WTC11 (cell line): ENCODE results near the gene CXCL6. TPM values are rescaled to one million over a fixed set of nuclear protein-coding genes. Genes with fewer than 3 reads are reported as not detected.

Experiments used
- ATAC-seq: fragments of 200-7000 bp; cut with Tn5 transposase; 2 replicates; pipeline ENCODE4 v1.10.0; 2021; ENCODE audit warnings: mild to moderate bottlenecking, moderate library complexity
- CTCF ChIA-PET: fragments of 300-600 bp; sonication (Branson Sonifier 250); formaldehyde crosslinking; loops from one replicate; lab custom pipeline; 2021; ENCODE audit warnings: antibody characterized with exemption; lab: Charles Lee
- POLR2A ChIA-PET: fragments of 350-600 bp; sonication (Branson Sonifier 250); formaldehyde crosslinking; loops from one replicate; lab custom pipeline; 2021; ENCODE audit warnings: antibody characterized with exemption; lab: Charles Lee
- DNase-seq: peaks from one replicate; pipeline ENCODE4 v3.0.0; 2021; ENCODE audit warnings: low spot score
- H3K27ac Mint-ChIP-seq: 2 replicates; pipeline ENCODE4 v1.8.0; 2021; ENCODE audit warnings: mixed read lengths
- H3K27me3 Mint-ChIP-seq: 2 replicates; pipeline ENCODE4 v1.8.0; 2021; ENCODE audit warnings: low read depth, mild to moderate bottlenecking, moderate library complexity, mixed read lengths
- H3K36me3 Mint-ChIP-seq: 2 replicates; pipeline ENCODE4 v1.8.0; 2021; ENCODE audit warnings: mixed read lengths
- H3K4me1 Mint-ChIP-seq: 2 replicates; pipeline ENCODE4 v1.8.0; 2022; ENCODE audit warnings: mixed read lengths
- H3K4me3 Mint-ChIP-seq: 2 replicates; pipeline ENCODE4 v1.8.0; 2021; ENCODE audit warnings: mild to moderate bottlenecking, moderate library complexity, mixed read lengths
- H3K9me3 Mint-ChIP-seq: 2 replicates; pipeline ENCODE4 v1.8.0; 2021; ENCODE audit warnings: mixed read lengths
- AFF4 ChIP-seq: sonication (generic); formaldehyde crosslinking; IDR thresholded peaks from 2 replicates; pipeline ENCODE4 v1.8.1; 2023; ENCODE audit warnings: mild to moderate bottlenecking, missing genetic modification reagents, borderline replicate concordance
- ATF1 ChIP-seq: sonication (generic); formaldehyde crosslinking; IDR thresholded peaks from 2 replicates; pipeline ENCODE4 v1.8.1; 2023; ENCODE audit warnings: mild to moderate bottlenecking, moderate library complexity, missing genetic modification reagents
- ATF6 ChIP-seq: sonication (generic); formaldehyde crosslinking; IDR thresholded peaks from 2 replicates; pipeline ENCODE4 v1.8.1; 2023; ENCODE audit warnings: mild to moderate bottlenecking, missing genetic modification reagents
- CREM ChIP-seq: sonication (generic); formaldehyde crosslinking; IDR thresholded peaks from 2 replicates; pipeline ENCODE4 v1.8.1; 2022; ENCODE audit warnings: mild to moderate bottlenecking, missing genetic modification reagents, moderate library complexity
- CTCF ChIP-seq: fragments of 200-600 bp; IDR thresholded peaks from 2 replicates; pipeline ENCODE4 v1.8.0; 2022; ENCODE audit warnings: antibody characterized with exemption
- EMX1 ChIP-seq: fragments of 250-450 bp; sonication (Bioruptor Pico); IDR thresholded peaks from 2 replicates; pipeline ENCODE4 v1.8.0; 2021; ENCODE audit warnings: mild to moderate bottlenecking
- ESRRA ChIP-seq: sonication (generic); formaldehyde crosslinking; IDR thresholded peaks from 2 replicates; pipeline ENCODE4 v1.8.1; 2022; ENCODE audit warnings: mild to moderate bottlenecking, missing genetic modification reagents, borderline replicate concordance
- IRF1 ChIP-seq: sonication (generic); formaldehyde crosslinking; IDR thresholded peaks from 2 replicates; pipeline ENCODE4 v1.8.0; 2023; ENCODE audit warnings: missing genetic modification reagents
- MLX ChIP-seq: sonication (generic); formaldehyde crosslinking; IDR thresholded peaks from 2 replicates; pipeline ENCODE4 v1.8.1; 2023; ENCODE audit warnings: mild to moderate bottlenecking, missing genetic modification reagents, moderate library complexity
- NFE2L1 ChIP-seq: sonication (generic); formaldehyde crosslinking; IDR thresholded peaks from 2 replicates; pipeline ENCODE4 v1.8.1; 2023; ENCODE audit warnings: missing genetic modification reagents
- RELA ChIP-seq: sonication (generic); formaldehyde crosslinking; IDR thresholded peaks from 2 replicates; pipeline ENCODE4 v1.8.1; 2022; ENCODE audit warnings: missing genetic modification reagents, mild to moderate bottlenecking, borderline replicate concordance
- SMAD3 ChIP-seq: sonication (generic); formaldehyde crosslinking; IDR thresholded peaks from 2 replicates; pipeline ENCODE4 v1.8.0; 2022; ENCODE audit warnings: missing genetic modification reagents, mild to moderate bottlenecking, borderline replicate concordance
- SOX15 ChIP-seq: fragments of 250-450 bp; sonication (Bioruptor Pico); IDR thresholded peaks from 2 replicates; pipeline ENCODE4 v1.9.0; 2021; ENCODE audit warnings: mild to moderate bottlenecking
- SP1 ChIP-seq: sonication (generic); formaldehyde crosslinking; conservative IDR thresholded peaks from 2 replicates; pipeline ENCODE4 v1.8.1; 2022; ENCODE audit warnings: missing genetic modification reagents
- TCF7 ChIP-seq: sonication (generic); formaldehyde crosslinking; IDR thresholded peaks from 2 replicates; pipeline ENCODE4 v1.8.0; 2022; ENCODE audit warnings: mild to moderate bottlenecking, low read depth, missing genetic modification reagents, moderate library complexity
- TEAD4 ChIP-seq: sonication (generic); formaldehyde crosslinking; IDR thresholded peaks from 2 replicates; pipeline ENCODE4 v1.8.0; 2022; ENCODE audit warnings: mild to moderate bottlenecking, missing genetic modification reagents
- ZBTB43 ChIP-seq: sonication (generic); formaldehyde crosslinking; IDR thresholded peaks from 2 replicates; pipeline ENCODE4 v1.8.1; 2023; ENCODE audit warnings: mild to moderate bottlenecking, missing genetic modification reagents
- ZSCAN18 ChIP-seq: fragments of 250-450 bp; sonication (Bioruptor Pico); IDR thresholded peaks from 2 replicates; pipeline ENCODE4 v2.1.2; 2022; ENCODE audit warnings: mild to moderate bottlenecking, moderate library complexity
- total RNA-seq: library from RNA; stranded (reverse); gene quantifications from 3 replicates; pipeline ENCODE4 v1.2.3, GENCODE V29; 2021

CXCL6 gene
- total RNA-seq, 1 experiment from 2014 or later, result 4.9 TPM

GRCh38 chr4:73860181-73860580 lies 23.7 kb downstream of the CXCL6 start:
- ATAC-seq (no peak), DNase-seq (no peak)

More at GRCh38 chr4:73860181-73860580, 23.7 kb downstream of the CXCL6 start:
- H3K36me3 Mint-ChIP-seq, result no peaks in the 10 kb centered on the region
- CTCF ChIA-PET, result interaction anchor here (1.2 to 1.9 kb wide), 3 partner anchors 8 to 105 kb away, joined by 3 to 8 read pairs (median 5); no protein-coding TSS in a partner anchor
- H3K9me3 Mint-ChIP-seq, result no peaks in the 10 kb centered on the region
- H3K4me1 Mint-ChIP-seq, result peaks cover 2% of the 10 kb centered on the region; the same call in 1 of the 2 replicates
- no peaks in the 10 kb centered on the region for H3K27me3 Mint-ChIP-seq
- no peak overlapping the region for H3K27ac Mint-ChIP-seq
- no peak overlapping the region for H3K4me3 Mint-ChIP-seq
- no peak for TF ChIP-seq EMX1 (CRISPR knock-in tag)
- no peak for TF ChIP-seq ATF6 (CRISPR knock-in tag)
- no peak for TF ChIP-seq CREM (CRISPR knock-in tag)
- TF ChIP-seq TCF7 (CRISPR knock-in tag), result no peak
- no peak for TF ChIP-seq ZSCAN18 (CRISPR knock-in tag)
- no peak for TF ChIP-seq SP1 (CRISPR knock-in tag)
- TF ChIP-seq TEAD4 (CRISPR knock-in tag), result no peak
- TF ChIP-seq ESRRA (CRISPR knock-in tag), result no peak
- no peak for TF ChIP-seq IRF1 (CRISPR knock-in tag)
- no peak for TF ChIP-seq MLX (CRISPR knock-in tag)
- no peak for TF ChIP-seq CTCF
- TF ChIP-seq RELA, result no peak
- TF ChIP-seq AFF4 (CRISPR knock-in tag), result no peak
- no peak for TF ChIP-seq ZBTB43
- no peak for TF ChIP-seq SOX15 (CRISPR knock-in tag)
- no peak for TF ChIP-seq NFE2L1
- no peak for TF ChIP-seq SMAD3 (CRISPR knock-in tag)
- no peak for TF ChIP-seq ATF1 (CRISPR knock-in tag)
- POLR2A ChIA-PET, result no interaction called here
